Keratinocyte (primary cell): ENCODE results near the gene ARHGAP1. TPM values are rescaled to one million over a fixed set of nuclear protein-coding genes. Genes with fewer than 3 reads are reported as not detected.

Experiments
- DNase-seq: peaks from one replicate; pipeline ENCODE4 v3.0.0-alpha.2; 2011; ENCODE audit warnings: low read depth, missing footprints, low spot score
- FAIRE-seq: peaks from 2 replicates; lab custom pipeline; 2011; peaks lifted over from hg19 to GRCh38; lab: Jason Lieb, UNC
- H2AFZ ChIP-seq: 2 replicates; pipeline ENCODE4 v1.6.0; 2012; ENCODE audit warnings: low read length, control low read depth, inconsistent platforms; ENCODE audit not compliant: control insufficient read depth
- H3K27ac ChIP-seq: 2 replicates; pipeline ENCODE4 v1.5.1; 2011; ENCODE audit warnings: low read length; ENCODE audit not compliant: control insufficient read depth, insufficient read depth
- H3K27me3 ChIP-seq: 3 replicates; pipeline ENCODE4 v1.6.0; 2011; ENCODE audit warnings: low read length; ENCODE audit not compliant: control insufficient read depth, insufficient read depth; ENCODE audit errors: extremely low read depth
- H3K36me3 ChIP-seq, 2 experiments: 2 replicates in 1 of 2; 3 replicates in 1 of 2; pipeline ENCODE4 v1.5.1; 2011; ENCODE audit warnings: low read length in 2 of 2, mild to moderate bottlenecking in 1 of 2; ENCODE audit not compliant: control insufficient read depth in 2 of 2, insufficient read depth in 2 of 2; ENCODE audit errors: extremely low read depth in 1 of 2
- H3K4me1 ChIP-seq: 3 replicates; pipeline ENCODE4 v1.5.1; 2011; ENCODE audit warnings: low read length; ENCODE audit not compliant: control insufficient read depth, insufficient read depth; ENCODE audit errors: extremely low read depth
- H3K4me2 ChIP-seq: 3 replicates; pipeline ENCODE4 v1.6.0; 2011; ENCODE audit warnings: low read depth, low read length; ENCODE audit not compliant: control insufficient read depth, insufficient read depth; ENCODE audit errors: extremely low read depth
- H3K4me3 ChIP-seq, 3 experiments: fragments of 200-600 bp in 1 of 3; sonication (generic) in 1 of 3; 2 replicates in 2 of 3; 3 replicates in 1 of 3; pipeline ENCODE4 v1.5.1; 2011 to 2016; ENCODE audit warnings: low read length in 3 of 3, mild to moderate bottlenecking in 3 of 3, control low read depth in 2 of 3, inconsistent platforms in 1 of 3, low read depth in 1 of 3, mixed read lengths in 1 of 3, mixed run types in 1 of 3, moderate library complexity in 1 of 3; ENCODE audit not compliant: control insufficient read depth in 2 of 3, insufficient read depth in 2 of 3; ENCODE audit errors: extremely low read depth in 1 of 3
- H3K79me2 ChIP-seq: 2 replicates; pipeline ENCODE4 v1.6.0; 2012; ENCODE audit warnings: low read length; ENCODE audit not compliant: control insufficient read depth, insufficient read depth
- H3K9ac ChIP-seq: 3 replicates; pipeline ENCODE4 v1.6.0; 2011; ENCODE audit warnings: low read length; ENCODE audit not compliant: control insufficient read depth, insufficient read depth; ENCODE audit errors: extremely low read depth
- H3K9me1 ChIP-seq: 3 replicates; pipeline ENCODE4 v1.6.0; 2011; ENCODE audit warnings: low read length; ENCODE audit not compliant: control insufficient read depth, insufficient read depth; ENCODE audit errors: extremely low read depth
- H3K9me3 ChIP-seq: 2 replicates; pipeline ENCODE4 v1.5.1; 2012; ENCODE audit warnings: low read depth, low read length; ENCODE audit not compliant: control insufficient read depth
- H4K20me1 ChIP-seq: 3 replicates; pipeline ENCODE4 v1.6.0; 2011; ENCODE audit warnings: low read length; ENCODE audit not compliant: control insufficient read depth, insufficient read depth; ENCODE audit errors: extremely low read depth
- CTCF ChIP-seq, 3 experiments: IDR thresholded peaks in 1 of 3; conservative IDR thresholded peaks in 1 of 3; optimal IDR thresholded peaks in 1 of 3; 2 replicates in 2 of 3; 3 replicates in 1 of 3; pipeline versions ENCODE3 to v1.5.1; 2011; ENCODE audit warnings: low read length in 3 of 3, mild to moderate bottlenecking in 3 of 3, moderate library complexity in 2 of 3, control low read depth in 1 of 3, inconsistent platforms in 1 of 3; ENCODE audit not compliant: insufficient read depth in 2 of 3; ENCODE audit errors: extremely low read depth in 1 of 3
- EZH2 ChIP-seq: IDR thresholded peaks from one replicate; pipeline ENCODE4 v1.6.1; 2012; ENCODE audit warnings: inconsistent platforms, mild to moderate bottlenecking, low read length, moderate library complexity
- dilution Hi-C: fragments of 300-500 bp; cut with MboI; formaldehyde crosslinking; loops from one replicate; pipeline ENCODE4 v1.7.0; 2020; ENCODE audit warnings: low sequenced_read_pairs; ENCODE audit not compliant: extremely low pct_ligation_motif_present
- polyA plus RNA-seq, 5 experiments: library from polyadenylated mRNA; depleted of rRNA in 3 of 5; stranded (reverse) in 3 of 5; stranded (forward) in 1 of 5; unstranded in 1 of 5; fragments of >200 nt; gene quantifications; 1 replicate in 1 of 5; 2 replicates in 3 of 5; 3 replicates in 1 of 5; pipeline versions ENCODE4 v1.2.1 to v1.2.3, GENCODE V29; 2011 to 2012; ENCODE audit warnings: missing spikeins in 2 of 5, low read depth in 1 of 5, low replicate concordance in 1 of 5

The ARHGAP1 gene
- polyA plus RNA-seq, 1 donor (not counting 4 experiments of a cell fraction or from before 2014, with no cell fraction given): 19.5 TPM

GRCh38 chr11:46641639-46642038 is 58.8 kb downstream of the ARHGAP1 start:
- no peaks in the 10 kb centered on the region for H3K9me1 ChIP-seq
- FAIRE-seq: no peak
- no peaks in the 10 kb centered on the region for H3K9me3 ChIP-seq
- H3K27me3 ChIP-seq: no peaks in the 10 kb centered on the region
- H3K27ac ChIP-seq: no peak overlapping the region
- no peak overlapping the region for H3K4me2 ChIP-seq
- H4K20me1 ChIP-seq: no peaks in the 10 kb centered on the region
- H3K36me3 ChIP-seq: peaks cover 4 to 6% of the 10 kb centered on the region in 2 experiments
- no peak overlapping the region for H2AFZ ChIP-seq
- dilution Hi-C loops: no loop called here
- no peaks in the 10 kb centered on the region for H3K4me1 ChIP-seq
- DNase-seq: no peak
- no peak overlapping the region for H3K4me3 ChIP-seq
- no peak overlapping the region for H3K9ac ChIP-seq
- TF ChIP-seq CTCF (optimal IDR thresholded peaks at IDR 0.05 in 1 of 3, IDR thresholded peaks at IDR 0.05 in 1 of 3, conservative IDR thresholded peaks at IDR 0.05 in 1 of 3; ENCODE audit: extremely low read depth in 1 of 3, insufficient read depth in 2 of 3, low read length in 3 of 3): no peak
- TF ChIP-seq EZH2: no peak
- H3K79me2 ChIP-seq: no peaks in the 10 kb centered on the region

GRCh38 chr11:46640036-46640788 is 60.2 kb downstream of the ARHGAP1 start:
- H3K36me3 ChIP-seq: peaks cover 0 to 6% of the 10 kb centered on the region in 2 experiments
- no peak for TF ChIP-seq EZH2
- TF ChIP-seq CTCF (optimal IDR thresholded peaks at IDR 0.05 in 1 of 3, IDR thresholded peaks at IDR 0.05 in 1 of 3, conservative IDR thresholded peaks at IDR 0.05 in 1 of 3; ENCODE audit: extremely low read depth in 1 of 3, insufficient read depth in 2 of 3, low read length in 3 of 3): no peak
- no peak for DNase-seq
- no peaks in the 10 kb centered on the region for H3K79me2 ChIP-seq
- H3K4me2 ChIP-seq: no peak overlapping the region
- no peaks in the 10 kb centered on the region for H3K9me3 ChIP-seq
- no peak overlapping the region for H3K4me3 ChIP-seq
- no peak for FAIRE-seq
- no peaks in the 10 kb centered on the region for H3K4me1 ChIP-seq
- dilution Hi-C loops: no loop called here
- no peaks in the 10 kb centered on the region for H4K20me1 ChIP-seq
- no peak overlapping the region for H2AFZ ChIP-seq
- no peaks in the 10 kb centered on the region for H3K9me1 ChIP-seq
- H3K9ac ChIP-seq: no peak overlapping the region
- H3K27ac ChIP-seq: no peak overlapping the region
- H3K27me3 ChIP-seq: no peaks in the 10 kb centered on the region
